Heart left ventricle (tissue), 16 donors: ENCODE results near the gene TMEM218. TPM values are rescaled to one million over a fixed set of nuclear protein-coding genes. Genes with fewer than 3 reads are reported as not detected.

Source experiments
- ATAC-seq, 4 donors: fragments of 200-7000 bp; cut with Tn5 transposase; one replicate each; pipeline ENCODE4 v1.9.1; 2020 to 2022; ENCODE audit warnings: moderate library complexity in 4 of 4, mild to moderate bottlenecking in 3 of 4, moderate number of reproducible peaks in 1 of 4
- DNase-seq, 5 donors: peaks; one replicate each; pipeline ENCODE4 v3.0.0-alpha.2; 2020
- H3K27ac ChIP-seq, 12 donors: fragments of 200-600 bp; sonication (generic) in 4 of 12; one replicate each; pipeline versions ENCODE4 v1.5.0 to v1.8.0; 2016 to 2022; ENCODE audit warnings: mild to moderate bottlenecking in 2 of 12
- H3K27me3 ChIP-seq, 9 donors: fragments of 200-600 bp; sonication (generic) in 2 of 9; one replicate each; pipeline versions ENCODE4 v1.5.1 to v1.8.0; 2016 to 2022; ENCODE audit warnings: mild to moderate bottlenecking in 3 of 9
- H3K36me3 ChIP-seq, 9 donors: fragments of 200-600 bp; sonication (generic) in 2 of 9; one replicate each; pipeline versions ENCODE4 v1.5.0 to v1.8.0; 2018 to 2022; ENCODE audit warnings: mild to moderate bottlenecking in 2 of 9
- H3K4me1 ChIP-seq, 12 donors: fragments of 200-600 bp; sonication (generic) in 4 of 12; one replicate each; pipeline versions ENCODE4 v1.5.0 to v1.8.0; 2016 to 2022; ENCODE audit warnings: mild to moderate bottlenecking in 3 of 12
- H3K4me3 ChIP-seq, 12 donors: fragments of 200-600 bp; sonication (generic) in 4 of 12; one replicate each; pipeline versions ENCODE4 v1.5.0 to v1.8.0; 2017 to 2022; ENCODE audit warnings: mild to moderate bottlenecking in 9 of 12, moderate library complexity in 4 of 12
- H3K9me3 ChIP-seq, 12 donors: fragments of 200-600 bp; sonication (generic) in 4 of 12; one replicate each; pipeline versions ENCODE4 v1.5.0 to v1.8.0; 2016 to 2022; ENCODE audit warnings: mild to moderate bottlenecking in 1 of 12
- POLR2A ChIP-seq, 2 donors: fragments of 450-650 bp; IDR thresholded peaks; one replicate each; pipeline ENCODE4 v1.6.1; 2017; ENCODE audit warnings: antibody characterized with exemption in 2 of 2, mild to moderate bottlenecking in 2 of 2, moderate library complexity in 2 of 2
- WGBS, 4 donors: extraction: QIAGEN DNeasy Blood & Tissue Kit in 2 of 4; methylation state at CpG; one replicate each; pipeline versions ENCODE4 v1.1.5 to v1.1.7; 2013 to 2018; 5-methylcytosine and 5-hydroxymethylcytosine counted together
- intact Hi-C, 10 donors: fragments of 100-400 bp; cut with DNase I; formaldehyde crosslinking; loops; one replicate each; pipeline versions ENCODE4 v1.11.1 to v1.14.2; 2022
- polyA plus RNA-seq, 2 donors: library from polyadenylated mRNA; stranded (reverse); fragments of 200-250 nt; gene quantifications; one replicate each; pipeline ENCODE4 v1.2.3, GENCODE V29; 2013
- total RNA-seq, 9 donors: library from RNA; depleted of rRNA in 2 of 9; stranded (reverse); fragments of >200 nt in 2 of 9; fragmentation: NEBNext Ultra II Directional in 3 of 9; extraction: Animal tissue kit (Norgen Biotek cat#: 25700) in 3 of 9; gene quantifications; one replicate each; pipeline versions ENCODE4 v1.1.0 to v1.2.4, GENCODE V29; 2016 to 2023
- TF ChIP-seq, protein P1 (sequence below), 12 donors: fragments of 200-600 bp; sonication (generic) in 4 of 12; IDR thresholded peaks; one replicate each; pipeline versions ENCODE4 v1.5.0 to v1.8.0; 2018 to 2022; ENCODE audit warnings: antibody characterized with exemption in 12 of 12, mild to moderate bottlenecking in 5 of 12
- donor health status: ischemic (EF 13 %, LVEDD 7.1; RV severe dilation, severe dysfunction).
- donor health status: healthy with polysubstance abuse.
- donor health status: DM: no; HTN: yes; CAD: no.
- donor health status: DM: no; HTN: no; CAD: no.
- donor health status: ischemic (EF 25% LVEDD 6.9; RV normal size, moderate dysfunction).
- donor health status: ischemic (EF 25% LVEDD 5.7; RV mildly dilated, moderate dysfunction).
- donor health status: healthy.
- donor health status: DM: yes; HTN: yes; CAD: no.
- donor health status: ischemic (EF 35%, LVEDD 5.7; RV mildly dilated, moderate dysfunction).
- donor health status: nonischemic (EF 11% LVEDD 7.7; RV severe dilation, severe dysfunction).
- donor health status: DM: yes; HTN: yes; CAD: no.
- donor health status: PGD.
- donor health status: ischemic (EF 29% LVEDD 5.4; RV normal size, mild dysfunction).
- donor health status: nonischemic (EF 23%, LVEDD 6.1; RV moderate dilation, normal function).

The TMEM218 gene
- total and polyA plus RNA-seq, 11 donors, result 4.7 to 21.8 (median 6.8) TPM

DNA sequence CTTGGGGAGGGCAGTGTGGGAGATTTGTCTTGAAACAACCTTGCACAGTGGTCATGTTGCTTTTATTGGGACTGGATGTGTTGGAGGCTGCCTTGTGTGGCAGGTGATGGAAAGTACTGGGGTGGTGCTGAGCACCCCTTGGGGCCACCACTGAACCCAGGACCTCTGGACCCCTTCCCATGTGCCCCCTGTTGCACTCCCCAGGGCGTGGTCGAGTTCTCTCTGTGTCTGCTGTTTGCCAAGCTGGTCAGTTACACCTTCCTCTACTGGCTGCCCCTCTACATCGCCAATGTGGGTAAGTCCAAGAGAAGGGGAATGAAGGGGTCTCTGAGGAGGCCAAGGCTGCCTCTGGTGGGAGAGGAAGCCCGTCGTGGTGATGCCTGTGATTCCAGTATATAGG lies 29.4 kb downstream of the TMEM218 start:
- intact Hi-C loops, result no loop called here
- TF ChIP-seq, protein P1, sequence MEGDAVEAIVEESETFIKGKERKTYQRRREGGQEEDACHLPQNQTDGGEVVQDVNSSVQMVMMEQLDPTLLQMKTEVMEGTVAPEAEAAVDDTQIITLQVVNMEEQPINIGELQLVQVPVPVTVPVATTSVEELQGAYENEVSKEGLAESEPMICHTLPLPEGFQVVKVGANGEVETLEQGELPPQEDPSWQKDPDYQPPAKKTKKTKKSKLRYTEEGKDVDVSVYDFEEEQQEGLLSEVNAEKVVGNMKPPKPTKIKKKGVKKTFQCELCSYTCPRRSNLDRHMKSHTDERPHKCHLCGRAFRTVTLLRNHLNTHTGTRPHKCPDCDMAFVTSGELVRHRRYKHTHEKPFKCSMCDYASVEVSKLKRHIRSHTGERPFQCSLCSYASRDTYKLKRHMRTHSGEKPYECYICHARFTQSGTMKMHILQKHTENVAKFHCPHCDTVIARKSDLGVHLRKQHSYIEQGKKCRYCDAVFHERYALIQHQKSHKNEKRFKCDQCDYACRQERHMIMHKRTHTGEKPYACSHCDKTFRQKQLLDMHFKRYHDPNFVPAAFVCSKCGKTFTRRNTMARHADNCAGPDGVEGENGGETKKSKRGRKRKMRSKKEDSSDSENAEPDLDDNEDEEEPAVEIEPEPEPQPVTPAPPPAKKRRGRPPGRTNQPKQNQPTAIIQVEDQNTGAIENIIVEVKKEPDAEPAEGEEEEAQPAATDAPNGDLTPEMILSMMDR (IDR thresholded peaks at IDR 0.05), result no peak
- TF ChIP-seq POLR2A (IDR thresholded peaks at IDR 0.05), result no peak
- Histone ChIP-seq H3K27me3 (peaks cover 0 to 16% (median 0%) of the 10 kb centered on the region in 9 donors), H3K27ac (no peak overlapping the region), H3K36me3 (peaks cover 0 to 4% (median 0%) of the 10 kb centered on the region in 9 donors), H3K9me3 (no peaks in the 10 kb centered on the region), H3K4me3 (no peak overlapping the region), H3K4me1 (no peaks in the 10 kb centered on the region)
- ATAC-seq (no peak), DNase-seq (no peak)
- 81 to 90% (median 86%) methylated on average over 5 of the region's 5 CpGs for WGBS, 4 donors

- no peaks in the 10 kb centered on the region for H3K4me1 ChIP-seq
- intact Hi-C loops, result no loop called here
- WGBS, 4 donors, result 71 to 80% (median 74%) methylated on average over 13 to 14 of the region's 14 CpGs
- ATAC-seq, result no peak
- peaks cover 0 to 4% (median 0%) of the 10 kb centered on the region in 9 donors for H3K36me3 ChIP-seq
- H3K27me3 ChIP-seq, result peaks cover 0 to 16% (median 0%) of the 10 kb centered on the region in 9 donors
- DNase-seq, result no peak
- no peaks in the 10 kb centered on the region for H3K9me3 ChIP-seq
- TF ChIP-seq POLR2A (IDR thresholded peaks at IDR 0.05), result no peak
- TF ChIP-seq, protein P1 (IDR thresholded peaks at IDR 0.05), result no peak
- no peak overlapping the region for H3K27ac ChIP-seq
- no peak overlapping the region for H3K4me3 ChIP-seq
Measured at GRCh38 chr11:125081098-125081798, 30.2 kb downstream of the TMEM218 start.

DNA sequence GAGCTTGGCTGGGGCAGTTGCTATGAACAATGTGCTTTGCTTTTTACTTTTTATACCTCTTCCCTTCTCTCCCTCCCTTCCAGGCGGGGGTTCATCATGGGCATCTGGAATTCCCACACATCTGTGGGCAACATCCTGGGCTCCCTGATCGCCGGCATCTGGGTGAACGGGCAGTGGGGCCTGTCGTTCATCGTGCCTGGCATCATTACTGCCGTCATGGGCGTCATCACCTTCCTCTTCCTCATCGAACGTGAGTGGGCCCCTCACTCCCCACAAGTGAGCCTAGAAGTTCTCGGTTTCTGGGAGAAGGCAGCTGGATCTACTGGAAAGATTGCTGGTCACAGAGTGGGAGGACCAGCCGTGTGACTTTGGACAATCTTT lies 30.9 kb downstream of the TMEM218 start:
- no peaks in the 10 kb centered on the region for H3K4me1 ChIP-seq
- DNase-seq, result no peak
- no peak overlapping the region for H3K4me3 ChIP-seq
- H3K27me3 ChIP-seq, result peaks cover 0 to 16% (median 0%) of the 10 kb centered on the region in 9 donors
- H3K27ac ChIP-seq, result no peak overlapping the region
- intact Hi-C loops, result no loop called here
- WGBS, 4 donors, result 86 to 90% (median 88%) methylated on average over 12 of the region's 12 CpGs
- no peak for ATAC-seq
- no peaks in the 10 kb centered on the region for H3K36me3 ChIP-seq
- H3K9me3 ChIP-seq, result no peaks in the 10 kb centered on the region
- TF ChIP-seq POLR2A (IDR thresholded peaks at IDR 0.05), result no peak
- TF ChIP-seq, protein P1 (IDR thresholded peaks at IDR 0.05), result no peak

DNA sequence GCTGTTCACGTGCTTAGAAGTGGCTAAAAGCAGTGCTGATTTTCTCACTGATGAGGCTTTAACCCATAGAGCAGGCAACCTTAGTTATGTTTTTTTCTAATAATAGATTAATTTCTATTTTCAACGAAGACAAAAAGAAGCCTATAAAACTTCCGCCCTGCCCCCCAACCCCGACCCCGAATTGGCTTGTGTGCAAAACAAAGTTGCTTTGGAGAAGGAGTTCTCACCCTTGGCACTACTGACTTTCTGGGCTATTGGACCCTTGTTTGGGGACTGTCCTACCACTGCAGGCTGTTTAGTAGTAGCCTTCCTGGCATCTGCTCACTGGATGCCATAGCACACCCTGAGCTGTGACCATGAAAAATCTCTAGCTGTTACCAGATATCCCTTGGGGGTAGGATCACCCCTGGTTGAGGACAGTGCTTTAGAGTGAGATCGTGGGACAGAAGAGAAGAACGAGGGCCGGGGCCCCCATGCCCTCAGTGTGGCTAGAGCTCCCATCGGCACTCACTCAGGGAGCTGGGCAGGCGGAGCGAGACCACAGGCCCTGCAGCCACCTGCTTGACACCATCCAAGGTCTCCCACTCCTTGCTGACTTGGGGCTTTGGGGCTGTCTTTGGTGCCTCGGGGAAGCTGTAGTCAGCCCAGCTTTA lies 31.4 kb downstream of the TMEM218 start:
- TF ChIP-seq, protein P1 (IDR thresholded peaks at IDR 0.05), result no peak
- TF ChIP-seq POLR2A (IDR thresholded peaks at IDR 0.05), result no peak
- intact Hi-C loops, result no loop called here
- peaks cover 0 to 16% (median 0%) of the 10 kb centered on the region in 9 donors for H3K27me3 ChIP-seq
- DNase-seq (no peak), ATAC-seq (no peak)
- no peak overlapping the region for H3K4me3 ChIP-seq
- H3K36me3 ChIP-seq, result no peaks in the 10 kb centered on the region
- no peaks in the 10 kb centered on the region for H3K9me3 ChIP-seq
- H3K4me1 ChIP-seq, result no peaks in the 10 kb centered on the region
- 86 to 91% (median 90%) methylated on average over 12 of the region's 12 CpGs for WGBS, 4 donors
- H3K27ac ChIP-seq, result no peak overlapping the region
